Pons (tissue), 1 donor: ENCODE data around the gene TENM4.
A peak's percentile ranks its signal among the peaks of the same experiment; 100 is the strongest.

Source experiments
- DNase-seq: peaks from one replicate; pipeline ENCODE4 v3.0.0-alpha.2; 2016; ENCODE audit warnings: low spot score

Gene TENM4

DNA sequence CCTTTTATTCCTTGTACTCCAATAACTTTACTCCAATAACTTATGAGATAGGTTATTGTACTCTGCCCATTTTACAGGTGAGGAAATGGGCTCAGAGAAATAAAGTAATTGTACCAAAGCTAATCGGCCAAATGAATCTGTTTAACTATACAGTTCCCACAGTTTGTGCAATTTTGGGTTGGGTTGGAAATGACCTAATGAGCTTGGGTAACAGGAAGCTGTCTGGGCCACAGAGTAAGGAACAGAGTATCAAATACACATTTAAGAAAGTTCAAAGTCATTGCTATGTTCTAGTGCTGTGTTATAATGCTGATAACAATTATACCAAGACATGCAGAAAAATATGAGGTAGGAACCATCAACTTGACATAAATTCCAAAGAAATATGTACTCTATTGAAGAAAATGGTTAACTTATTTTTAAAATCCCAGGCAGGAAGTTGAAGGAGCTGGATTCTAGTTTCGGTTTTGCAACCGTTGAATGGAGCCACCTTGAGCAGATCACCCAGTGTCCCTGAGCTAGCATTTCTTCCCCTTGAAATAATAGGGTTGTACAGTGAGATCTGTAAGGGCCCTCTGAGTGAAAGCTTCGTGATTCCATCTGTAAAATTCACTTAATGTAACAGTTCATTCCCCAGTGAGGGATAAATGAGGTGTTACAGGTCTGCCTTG is 505.3 kb downstream of the TENM4 start:
- no peak for DNase-seq

GRCh38 chr11:78933350-78933749 is 507.5 kb downstream of the TENM4 start:
- no peak for DNase-seq

DNA sequence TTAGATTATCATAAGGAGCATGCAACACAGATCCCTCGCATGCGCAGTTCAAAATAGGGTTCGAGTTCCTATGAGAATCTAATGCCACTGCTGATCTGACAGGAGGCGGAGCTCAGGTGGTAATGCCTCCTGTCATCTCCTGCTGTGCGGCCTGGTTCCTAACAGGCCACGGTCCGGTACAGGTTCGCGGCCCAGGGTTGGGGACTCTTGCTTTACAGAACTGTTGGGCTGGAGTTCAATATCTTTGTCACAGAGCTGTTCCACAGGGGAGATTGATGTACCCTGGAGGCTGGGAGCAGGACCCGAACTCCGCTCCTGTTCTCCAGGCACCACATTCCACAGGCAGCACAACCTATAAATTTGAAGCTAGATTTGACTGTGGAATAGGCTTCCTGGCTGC is 508.1 kb downstream of the TENM4 start:
- no peak for DNase-seq

DNA sequence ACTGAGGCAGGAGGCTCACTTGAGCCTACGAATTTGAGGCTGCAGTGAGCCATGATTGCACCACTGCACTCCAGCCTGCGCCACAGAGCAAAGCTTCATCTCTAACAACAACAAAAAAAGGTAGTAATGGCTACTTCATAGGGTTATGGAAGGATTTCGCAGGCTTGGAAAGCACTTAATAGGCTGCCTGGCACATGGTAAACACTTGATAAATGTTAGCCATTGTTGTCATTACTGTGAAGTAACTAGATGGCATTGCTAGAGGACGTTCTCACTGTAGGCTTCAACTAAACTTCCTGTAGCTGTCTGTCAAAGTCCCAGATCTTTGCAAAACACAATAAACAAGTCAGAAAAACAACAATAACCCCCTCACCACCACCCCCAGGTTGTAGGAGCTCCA is 508.9 kb downstream of the TENM4 start:
- no peak for DNase-seq

DNA sequence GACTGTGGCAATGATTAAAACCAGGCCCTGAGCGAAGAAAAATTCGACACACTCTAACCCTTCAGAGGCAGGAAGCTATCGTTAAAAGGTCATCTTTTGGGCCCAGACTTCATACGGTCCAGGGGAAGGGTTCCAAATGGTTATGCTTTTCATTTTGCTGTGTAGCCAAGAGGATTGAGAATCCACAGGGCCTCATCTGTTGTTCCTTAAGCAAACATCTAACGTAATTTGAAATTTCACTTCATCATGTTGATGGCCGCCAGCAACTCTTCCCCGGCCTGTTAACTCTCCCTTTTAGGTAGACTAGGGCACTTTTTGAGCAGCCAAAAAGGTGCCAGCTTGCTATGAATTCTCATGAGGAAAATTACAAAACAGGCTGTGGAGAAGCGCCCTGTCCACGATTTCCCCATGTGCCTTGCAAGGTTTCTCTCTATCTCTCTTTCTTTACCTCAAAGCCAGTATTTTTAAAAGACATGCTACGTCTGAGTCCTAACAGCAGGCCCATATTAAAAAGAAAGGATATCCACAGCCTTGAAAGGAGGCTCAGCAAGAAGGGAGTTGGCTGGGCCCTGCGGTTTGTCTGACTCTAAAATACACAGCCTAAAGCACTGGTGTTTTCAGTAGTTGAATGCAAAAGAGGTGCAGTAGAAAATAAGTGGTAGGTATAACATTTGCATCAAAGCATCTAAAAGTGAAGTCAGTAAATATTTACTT is 509.9 kb downstream of the TENM4 start:
- DNase-seq, result no peak

DNA sequence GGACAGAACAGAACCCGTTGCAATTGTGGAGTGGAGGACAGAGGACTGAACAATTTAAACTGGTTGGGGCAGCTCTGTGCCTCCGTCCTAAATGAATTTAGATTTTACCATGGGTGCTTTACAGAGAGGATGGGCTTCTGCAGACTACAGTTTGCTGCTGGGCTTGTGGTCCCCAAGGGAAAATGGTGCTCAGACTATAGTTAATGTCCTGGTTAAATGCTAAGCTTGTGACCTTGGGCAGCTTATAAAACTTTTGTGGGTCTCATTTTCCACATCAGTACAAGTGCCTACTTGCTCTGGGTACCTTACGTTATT is 511.0 kb downstream of the TENM4 start:
- DNase-seq, result no peak

GRCh38 chr11:78929207-78929905 is 511.5 kb downstream of the TENM4 start:
- DNase-seq, result no peak

- DNase-seq, result no peak
Measured at GRCh38 chr11:78927511-78927910, 513.3 kb downstream of the TENM4 start.

GRCh38 chr11:78926633-78927338 is 514.0 kb downstream of the TENM4 start:
- no peak for DNase-seq

GRCh38 chr11:78925387-78925786 is 515.4 kb downstream of the TENM4 start:
- no peak for DNase-seq

DNA sequence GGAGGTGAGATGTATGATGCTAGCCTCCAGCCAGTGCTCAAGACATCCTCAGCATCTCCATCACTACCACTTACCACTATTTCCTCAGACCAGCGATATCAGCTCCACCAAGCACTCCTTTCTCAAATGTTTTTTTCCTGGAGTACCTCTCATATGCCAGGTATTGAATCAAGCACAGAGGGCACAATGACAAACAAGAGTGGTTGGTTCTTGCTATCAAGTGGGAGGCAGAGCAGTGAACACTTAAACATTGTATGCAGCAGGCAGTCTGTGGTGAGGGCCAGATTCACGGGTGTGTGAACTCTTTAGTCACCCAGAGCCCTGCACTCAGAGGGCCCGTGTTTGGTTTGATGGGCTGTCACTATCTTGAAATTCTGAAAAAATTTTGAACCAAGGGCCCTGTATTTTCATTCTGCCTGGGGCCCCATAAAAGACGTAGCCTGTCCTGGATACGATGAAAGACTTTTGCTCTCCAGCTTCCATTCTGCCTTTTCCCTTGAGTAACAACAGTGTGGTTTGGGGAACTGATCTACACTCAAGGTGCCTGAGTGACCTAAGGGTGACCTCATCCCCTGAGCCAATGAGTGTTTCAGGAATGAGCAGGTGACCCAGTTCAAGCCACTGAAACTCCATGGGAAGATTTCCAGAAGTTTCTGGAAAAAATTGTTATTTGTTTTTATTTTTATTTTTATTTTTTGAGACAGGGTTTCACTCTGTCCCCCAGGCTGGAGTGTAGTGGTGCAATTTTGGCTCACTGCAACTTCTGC is 517.8 kb downstream of the TENM4 start:
- no peak for DNase-seq

DNA sequence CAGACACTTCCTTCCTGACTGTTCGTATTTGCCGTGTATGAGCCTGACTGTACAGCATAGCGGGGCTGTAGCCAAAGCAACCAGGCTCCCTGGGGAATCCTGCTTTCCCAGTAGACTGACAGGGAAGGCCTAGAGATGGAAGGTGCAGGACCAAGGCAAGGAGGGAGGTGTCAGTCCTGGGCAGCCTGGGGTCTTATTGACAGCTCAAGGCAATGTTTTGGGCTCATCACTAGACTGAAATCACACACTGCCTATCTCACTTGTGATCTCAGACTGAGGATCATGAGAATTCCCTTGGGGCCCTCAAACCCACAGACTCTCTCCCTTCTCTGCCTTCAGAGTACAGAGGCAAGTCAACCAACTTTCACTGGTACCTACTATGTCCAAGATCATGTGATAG is 519.3 kb downstream of the TENM4 start:
- DNase-seq, result no peak

- no peak for DNase-seq
Measured at GRCh38 chr11:78920329-78920728, 520.5 kb downstream of the TENM4 start.

- DNase-seq, result no peak
Measured at GRCh38 chr11:78916759-78917158, 524.1 kb downstream of the TENM4 start.

- DNase-seq, result no peak
Measured at GRCh38 chr11:78914503-78914902, 526.3 kb downstream of the TENM4 start.

- DNase-seq, result no peak
Measured at GRCh38 chr11:78912778-78913177, 528.1 kb downstream of the TENM4 start.

- no peak for DNase-seq
Measured at GRCh38 chr11:78910322-78910721, 530.5 kb downstream of the TENM4 start.

- DNase-seq, result no peak
Measured at GRCh38 chr11:78909386-78909785, 531.4 kb downstream of the TENM4 start.

- DNase-seq, result no peak
Measured at GRCh38 chr11:78907636-78908035, 533.2 kb downstream of the TENM4 start.

GRCh38 chr11:78906566-78906965 is 534.3 kb downstream of the TENM4 start:
- no peak for DNase-seq

DNA sequence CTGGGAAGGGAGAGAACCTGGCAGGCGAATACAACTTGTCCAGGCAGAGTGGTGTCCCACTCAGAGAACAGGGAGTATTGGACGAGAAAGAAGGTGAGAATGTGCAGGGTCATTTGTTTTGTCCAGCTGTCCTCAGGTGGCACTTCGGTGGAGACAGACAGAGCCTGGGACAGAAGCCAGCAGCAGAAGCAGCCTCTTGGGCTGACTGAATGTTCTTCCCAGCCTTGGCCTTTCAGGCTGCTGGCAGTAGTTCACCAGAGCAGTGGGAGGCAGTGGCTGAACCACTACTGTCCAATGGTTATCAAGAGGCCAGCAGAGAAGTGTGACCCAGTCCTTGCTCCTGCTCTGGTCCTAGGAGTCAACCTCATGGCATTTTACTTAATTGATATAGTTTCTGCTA is 535.1 kb downstream of the TENM4 start:
- peak; percentile 24 for DNase-seq
